Measurements from ENCODE around the gene MRGPRG. TPM values are rescaled to one million over a fixed set of nuclear protein-coding genes. Genes with fewer than 3 reads are reported as not detected.

MRGPRG gene
- total and polyA plus RNA-seq, 2 of the 8 experiments (the other 6 are each of a cell fraction or from before 2014, with no cell fraction given): not detected

DNA sequence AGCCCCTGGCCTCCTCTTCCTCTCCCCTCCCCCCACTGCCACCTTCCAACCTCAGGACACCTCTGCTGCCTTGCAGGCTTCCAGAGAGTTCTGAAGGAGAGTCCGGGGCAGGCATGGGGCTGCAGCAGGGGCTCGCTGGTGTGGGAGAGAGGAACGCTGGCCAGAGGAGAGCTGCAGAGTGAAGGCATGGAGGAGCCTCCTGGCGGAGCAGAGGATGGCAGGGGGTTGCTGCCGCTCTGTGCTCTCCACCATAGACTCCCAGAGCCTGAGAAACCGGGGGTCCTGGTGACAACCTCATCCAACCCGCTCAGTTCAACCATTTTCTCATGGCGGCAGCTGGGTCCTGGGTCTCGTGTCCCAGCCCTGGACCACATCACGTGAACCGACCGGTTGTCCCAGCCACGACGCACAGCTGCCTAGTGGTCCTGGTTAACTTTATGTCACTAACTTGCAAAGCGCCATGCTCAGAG is 17.5 kb downstream of the MRGPRG start (continued):
- TF ChIP-seq, protein P1, sequence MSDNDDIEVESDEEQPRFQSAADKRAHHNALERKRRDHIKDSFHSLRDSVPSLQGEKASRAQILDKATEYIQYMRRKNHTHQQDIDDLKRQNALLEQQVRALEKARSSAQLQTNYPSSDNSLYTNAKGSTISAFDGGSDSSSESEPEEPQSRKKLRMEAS (IDR thresholded peaks at IDR 0.05): no peak
- TF ChIP-seq CEBPB (IDR thresholded peaks at IDR 0.05; ENCODE audit: low read depth, low read length): no peak
- TF ChIP-seq CBX8 (IDR thresholded peaks at IDR 0.05; ENCODE audit: borderline replicate concordance, low read depth, low read length): no peak
- TF ChIP-seq BACH1 (IDR thresholded peaks at IDR 0.05; ENCODE audit: low read length): no peak
- TF ChIP-seq SRF (IDR thresholded peaks at IDR 0.05; ENCODE audit: low read depth, low read length): no peak
